Endothelial cell of umbilical vein (primary cell): ENCODE results near the gene PSME3IP1. TPM values are rescaled to one million over a fixed set of nuclear protein-coding genes. Genes with fewer than 3 reads are reported as not detected.

Source experiments
- BruUV-seq: library from RNA; stranded (reverse); fragments of 400-500 nt; replicated peaks from 2 replicates; lab custom pipeline; 2021; lab: Mats Ljungman, UMichigan
- CTCF ChIA-PET: fragments of 300-600, 350-600 bp; sonication (Branson Sonifier 250); formaldehyde crosslinking; loops from one replicate; lab custom pipeline; 2021; ENCODE audit warnings: antibody characterized with exemption, inconsistent platforms; lab: Charles Lee
- POLR2A ChIA-PET: fragments of 300-600, 350-600 bp; sonication (Branson Sonifier 250); formaldehyde crosslinking; loops from one replicate; lab custom pipeline; 2021; ENCODE audit warnings: antibody characterized with exemption, inconsistent platforms; lab: Charles Lee
- DNase-seq: peaks from one replicate; pipeline ENCODE4 v3.0.0-alpha.2; 2011; ENCODE audit warnings: low read depth, low spot score
- FAIRE-seq: peaks from 2 replicates; lab custom pipeline; 2011; peaks lifted over from hg19 to GRCh38; lab: Jason Lieb, UNC
- H2AFZ ChIP-seq: 2 replicates; pipeline ENCODE4 v1.6.0; 2012; ENCODE audit warnings: low read depth, low read length, control low read depth, inconsistent platforms
- H3K27ac ChIP-seq: 2 replicates; pipeline ENCODE4 v1.5.1; 2011; ENCODE audit warnings: low read depth, mild to moderate bottlenecking, control low read depth, low read length, moderate library complexity; ENCODE audit not compliant: insufficient read depth
- H3K27me3 ChIP-seq, 2 experiments: 2 replicates each; pipeline versions ENCODE4 v1.6.0 to v1.6.1; 2011; ENCODE audit warnings: low read length in 2 of 2, mixed read lengths in 1 of 2; ENCODE audit not compliant: control insufficient read depth in 2 of 2, insufficient read depth in 2 of 2
- H3K36me3 ChIP-seq, 2 experiments: 2 replicates in 1 of 2; 3 replicates in 1 of 2; pipeline ENCODE4 v1.5.1; 2011; ENCODE audit warnings: low read length in 2 of 2, mild to moderate bottlenecking in 1 of 2, moderate library complexity in 1 of 2; ENCODE audit not compliant: control insufficient read depth in 2 of 2, insufficient read depth in 2 of 2; ENCODE audit errors: extremely low read depth in 1 of 2
- H3K4me1 ChIP-seq: 3 replicates; pipeline ENCODE4 v1.5.1; 2011; ENCODE audit warnings: mild to moderate bottlenecking, low read length; ENCODE audit not compliant: control insufficient read depth, insufficient read depth; ENCODE audit errors: extremely low read depth
- H3K4me2 ChIP-seq: 2 replicates; pipeline ENCODE4 v1.6.1; 2011; ENCODE audit warnings: low read length, control low read depth, mixed read lengths; ENCODE audit not compliant: insufficient read depth
- H3K4me3 ChIP-seq, 3 experiments: fragments of 200-600 bp in 1 of 3; sonication (generic), shearing (Covaris generic) in 1 of 3; replicated peaks in 1 of 3; 2 replicates each; pipeline ENCODE4 v1.5.1; 2011 to 2016; ENCODE audit warnings: control low read depth in 3 of 3, low read length in 3 of 3, mild to moderate bottlenecking in 2 of 3, inconsistent platforms in 1 of 3, low read depth in 1 of 3, moderate library complexity in 1 of 3; ENCODE audit not compliant: insufficient read depth in 1 of 3
- H3K79me2 ChIP-seq: 2 replicates; pipeline ENCODE4 v1.6.0; 2012; ENCODE audit warnings: low read length, inconsistent platforms; ENCODE audit not compliant: control insufficient read depth, insufficient read depth
- H3K9ac ChIP-seq: replicated peaks from 2 replicates; pipeline ENCODE3; 2011; ENCODE audit warnings: low read length, control low read depth; ENCODE audit not compliant: insufficient read depth; ENCODE audit errors: extremely low read depth
- H3K9me1 ChIP-seq: replicated peaks from 3 replicates; pipeline ENCODE4 v1.6.0; 2011; ENCODE audit warnings: mild to moderate bottlenecking, low read length; ENCODE audit not compliant: control insufficient read depth, insufficient read depth; ENCODE audit errors: extremely low read depth
- H3K9me3 ChIP-seq: replicated peaks from 2 replicates; pipeline ENCODE4 v1.5.1; 2012; ENCODE audit warnings: low read length, inconsistent platforms; ENCODE audit not compliant: control insufficient read depth, insufficient read depth
- H4K20me1 ChIP-seq: replicated peaks from 2 replicates; pipeline ENCODE3; 2011; ENCODE audit warnings: mild to moderate bottlenecking, low read length; ENCODE audit not compliant: control insufficient read depth, insufficient read depth; ENCODE audit errors: extremely low read depth
- CTCF ChIP-seq, 2 donors: IDR thresholded peaks; 1 replicate in 1 of 2; 2 replicates in 1 of 2; pipeline ENCODE4 v1.5.1; 2011; ENCODE audit warnings: low read length in 2 of 2, mild to moderate bottlenecking in 2 of 2, moderate library complexity in 2 of 2, control low read depth in 1 of 2, inconsistent platforms in 1 of 2, low read depth in 1 of 2; ENCODE audit not compliant: insufficient read depth in 1 of 2; ENCODE audit errors: extremely low read depth in 1 of 2
- EZH2 ChIP-seq: IDR thresholded peaks from 2 replicates; pipeline ENCODE4 v1.6.1; 2012; ENCODE audit warnings: borderline replicate concordance, low read depth, mild to moderate bottlenecking, moderate library complexity, low read length, inconsistent platforms; ENCODE audit not compliant: severe bottlenecking
- FOS ChIP-seq: IDR thresholded peaks from 2 replicates; pipeline ENCODE4 v1.6.1; 2011; ENCODE audit warnings: mild to moderate bottlenecking, low read length, moderate library complexity, borderline replicate concordance; ENCODE audit not compliant: insufficient read depth
- GATA2 ChIP-seq: IDR thresholded peaks from 2 replicates; pipeline ENCODE4 v1.7.0; 2011; ENCODE audit warnings: low read depth, mild to moderate bottlenecking, moderate library complexity, mixed read lengths, low read length; ENCODE audit not compliant: insufficient read length, insufficient read depth
- JUN ChIP-seq: IDR thresholded peaks from 2 replicates; pipeline ENCODE4 v1.6.1; 2011; ENCODE audit warnings: borderline replicate concordance, low read depth; ENCODE audit not compliant: insufficient read length, insufficient read depth
- MAX ChIP-seq: IDR thresholded peaks from 2 replicates; pipeline ENCODE4 v1.6.1; 2011; ENCODE audit not compliant: insufficient read depth, insufficient read length
- MYC ChIP-seq: IDR thresholded peaks from one replicate; pipeline ENCODE4 v1.6.1; 2011; ENCODE audit warnings: mild to moderate bottlenecking, low read depth, low read length
- POLR2A ChIP-seq: IDR thresholded peaks from 2 replicates; pipeline ENCODE4 v1.6.1; 2012; ENCODE audit warnings: low read depth, mild to moderate bottlenecking, control low read depth, low read length
- POLR2AphosphoS5 ChIP-seq: IDR thresholded peaks from 2 replicates; pipeline ENCODE4 v1.6.1; 2012; ENCODE audit warnings: low read depth, mild to moderate bottlenecking, control low read depth, low read length, moderate library complexity; ENCODE audit not compliant: insufficient read depth
- dilution Hi-C: fragments of 300-500 bp; cut with MboI; formaldehyde crosslinking; loops from one replicate; pipeline ENCODE4 v1.15.0; 2019; ENCODE audit warnings: low sequenced_read_pairs; ENCODE audit not compliant: extremely low pct_ligation_motif_present
- intact Hi-C: fragments of 100-400 bp; cut with micrococcal nuclease; formaldehyde crosslinking; loops from one replicate; pipeline ENCODE4 v1.10.0; 2022
- polyA plus RNA-seq, 4 experiments: library from polyadenylated mRNA; depleted of rRNA in 3 of 4; stranded (reverse) in 3 of 4; unstranded in 1 of 4; fragments of >200 nt; gene quantifications; 2 replicates each; pipeline versions ENCODE4 v1.2.1 to v1.2.3, GENCODE V29; 2011 to 2012; ENCODE audit warnings: missing spikeins in 1 of 4
- total RNA-seq: library from RNA; stranded (reverse); gene quantifications from 2 replicates; pipeline ENCODE4 v1.2.3, GENCODE V29; 2021

PSME3IP1 gene
- total and polyA plus RNA-seq, 2 donors (not counting 3 experiments of a cell fraction or from before 2014, with no cell fraction given), result 86.2 to 91.8 TPM

GRCh38 chr16:57130950-57131321 lies 54.9 kb downstream of the PSME3IP1 start:
- Histone ChIP-seq H3K4me3 (no peak overlapping the region), H3K4me1 (no peaks in the 10 kb centered on the region), H3K9ac (no peak overlapping the region), H3K36me3 (peaks cover 0 to 4% of the 10 kb centered on the region in 2 experiments), H3K9me1 (no peaks in the 10 kb centered on the region), H3K4me2 (no peak overlapping the region), H3K27ac (no peak overlapping the region), H4K20me1 (no peaks in the 10 kb centered on the region), H3K9me3 (no peaks in the 10 kb centered on the region), H3K27me3 (no peaks in the 10 kb centered on the region), H3K79me2 (no peaks in the 10 kb centered on the region), H2AFZ (no peak overlapping the region)
- DNase-seq (no peak), FAIRE-seq (no peak)
- CTCF ChIA-PET, result interaction anchor here (1.5 to 4.0 kb wide), 2 partner anchors 39 to 169 kb away, joined by 4 to 17 read pairs; partner anchors contain the start of gene CPNE2
- dilution Hi-C loops, result no loop called here
- intact Hi-C loops, result no loop called here
- no TSS peak for BruUV-seq
- POLR2A ChIA-PET, result no interaction called here
- TF ChIP-seq CTCF (IDR thresholded peaks at IDR 0.05; ENCODE audit: extremely low read depth in 1 of 2, insufficient read depth in 1 of 2, low read depth in 1 of 2, low read length in 2 of 2) (no peak), POLR2A (no peak), MYC (no peak), FOS (no peak), EZH2 (no peak), JUN (no peak), POLR2AphosphoS5 (no peak), GATA2 (no peak), MAX (no peak)
